Keratinocyte (primary cell): Measurements from ENCODE around the gene MKRN2. TPM values are rescaled to one million over a fixed set of nuclear protein-coding genes. Genes with fewer than 3 reads are reported as not detected.
"Not testable (repeated sequence)": the region's sequence is repeated elsewhere in the genome, so short reads cannot be mapped to it uniquely, and the experiment has no call there.

Experiments
- DNase-seq: peaks from one replicate; pipeline ENCODE4 v3.0.0-alpha.2; 2011; ENCODE audit warnings: low read depth, missing footprints, low spot score
- FAIRE-seq: peaks from 2 replicates; lab custom pipeline; 2011; peaks lifted over from hg19 to GRCh38; lab: Jason Lieb, UNC
- H2AFZ ChIP-seq: 2 replicates; pipeline ENCODE4 v1.6.0; 2012; ENCODE audit warnings: low read length, control low read depth, inconsistent platforms; ENCODE audit not compliant: control insufficient read depth
- H3K27ac ChIP-seq: 2 replicates; pipeline ENCODE4 v1.5.1; 2011; ENCODE audit warnings: low read length; ENCODE audit not compliant: control insufficient read depth, insufficient read depth
- H3K27me3 ChIP-seq: 3 replicates; pipeline ENCODE4 v1.6.0; 2011; ENCODE audit warnings: low read length; ENCODE audit not compliant: control insufficient read depth, insufficient read depth; ENCODE audit errors: extremely low read depth
- H3K36me3 ChIP-seq, 2 experiments: 2 replicates in 1 of 2; 3 replicates in 1 of 2; pipeline ENCODE4 v1.5.1; 2011; ENCODE audit warnings: low read length in 2 of 2, mild to moderate bottlenecking in 1 of 2; ENCODE audit not compliant: control insufficient read depth in 2 of 2, insufficient read depth in 2 of 2; ENCODE audit errors: extremely low read depth in 1 of 2
- H3K4me1 ChIP-seq: 3 replicates; pipeline ENCODE4 v1.5.1; 2011; ENCODE audit warnings: low read length; ENCODE audit not compliant: control insufficient read depth, insufficient read depth; ENCODE audit errors: extremely low read depth
- H3K4me2 ChIP-seq: 3 replicates; pipeline ENCODE4 v1.6.0; 2011; ENCODE audit warnings: low read depth, low read length; ENCODE audit not compliant: control insufficient read depth, insufficient read depth; ENCODE audit errors: extremely low read depth
- H3K4me3 ChIP-seq, 3 experiments: fragments of 200-600 bp in 1 of 3; sonication (generic) in 1 of 3; 2 replicates in 2 of 3; 3 replicates in 1 of 3; pipeline ENCODE4 v1.5.1; 2011 to 2016; ENCODE audit warnings: low read length in 3 of 3, mild to moderate bottlenecking in 3 of 3, control low read depth in 2 of 3, inconsistent platforms in 1 of 3, low read depth in 1 of 3, mixed read lengths in 1 of 3, mixed run types in 1 of 3, moderate library complexity in 1 of 3; ENCODE audit not compliant: control insufficient read depth in 2 of 3, insufficient read depth in 2 of 3; ENCODE audit errors: extremely low read depth in 1 of 3
- H3K79me2 ChIP-seq: 2 replicates; pipeline ENCODE4 v1.6.0; 2012; ENCODE audit warnings: low read length; ENCODE audit not compliant: control insufficient read depth, insufficient read depth
- H3K9ac ChIP-seq: 3 replicates; pipeline ENCODE4 v1.6.0; 2011; ENCODE audit warnings: low read length; ENCODE audit not compliant: control insufficient read depth, insufficient read depth; ENCODE audit errors: extremely low read depth
- H3K9me1 ChIP-seq: 3 replicates; pipeline ENCODE4 v1.6.0; 2011; ENCODE audit warnings: low read length; ENCODE audit not compliant: control insufficient read depth, insufficient read depth; ENCODE audit errors: extremely low read depth
- H3K9me3 ChIP-seq: 2 replicates; pipeline ENCODE4 v1.5.1; 2012; ENCODE audit warnings: low read depth, low read length; ENCODE audit not compliant: control insufficient read depth
- H4K20me1 ChIP-seq: 3 replicates; pipeline ENCODE4 v1.6.0; 2011; ENCODE audit warnings: low read length; ENCODE audit not compliant: control insufficient read depth, insufficient read depth; ENCODE audit errors: extremely low read depth
- CTCF ChIP-seq, 3 experiments: IDR thresholded peaks in 1 of 3; conservative IDR thresholded peaks in 1 of 3; optimal IDR thresholded peaks in 1 of 3; 2 replicates in 2 of 3; 3 replicates in 1 of 3; pipeline versions ENCODE3 to v1.5.1; 2011; ENCODE audit warnings: low read length in 3 of 3, mild to moderate bottlenecking in 3 of 3, moderate library complexity in 2 of 3, control low read depth in 1 of 3, inconsistent platforms in 1 of 3; ENCODE audit not compliant: insufficient read depth in 2 of 3; ENCODE audit errors: extremely low read depth in 1 of 3
- EZH2 ChIP-seq: IDR thresholded peaks from one replicate; pipeline ENCODE4 v1.6.1; 2012; ENCODE audit warnings: inconsistent platforms, mild to moderate bottlenecking, low read length, moderate library complexity
- dilution Hi-C: fragments of 300-500 bp; cut with MboI; formaldehyde crosslinking; loops from one replicate; pipeline ENCODE4 v1.7.0; 2020; ENCODE audit warnings: low sequenced_read_pairs; ENCODE audit not compliant: extremely low pct_ligation_motif_present
- polyA plus RNA-seq, 5 experiments: library from polyadenylated mRNA; depleted of rRNA in 3 of 5; stranded (reverse) in 3 of 5; stranded (forward) in 1 of 5; unstranded in 1 of 5; fragments of >200 nt; gene quantifications; 1 replicate in 1 of 5; 2 replicates in 3 of 5; 3 replicates in 1 of 5; pipeline versions ENCODE4 v1.2.1 to v1.2.3, GENCODE V29; 2011 to 2012; ENCODE audit warnings: missing spikeins in 2 of 5, low read depth in 1 of 5, low replicate concordance in 1 of 5

MKRN2 gene
- polyA plus RNA-seq, 1 donor (not counting 4 experiments of a cell fraction or from before 2014, with no cell fraction given) = 31.8 TPM

- Histone ChIP-seq H4K20me1 (no peaks in the 10 kb centered on the region), H3K4me1 (peaks cover 10% of the 10 kb centered on the region), H2AFZ (no peak overlapping the region), H3K36me3 (peaks cover 3 to 4% of the 10 kb centered on the region in 2 experiments), H3K4me3 (no peak overlapping the region), H3K9me1 (no peaks in the 10 kb centered on the region), H3K79me2 (no peaks in the 10 kb centered on the region), H3K27ac (no peak overlapping the region), H3K9me3 (no peaks in the 10 kb centered on the region), H3K9ac (no peak overlapping the region), H3K27me3 (no peaks in the 10 kb centered on the region), H3K4me2 (no peak overlapping the region)
- no peak for DNase-seq
- TF ChIP-seq EZH2 (no peak), CTCF (optimal IDR thresholded peaks at IDR 0.05 in 1 of 3, IDR thresholded peaks at IDR 0.05 in 1 of 3, conservative IDR thresholded peaks at IDR 0.05 in 1 of 3; ENCODE audit: extremely low read depth in 1 of 3, insufficient read depth in 2 of 3, low read length in 3 of 3) (peak in 1 of 3 experiments; percentile 59)
- dilution Hi-C loops = no loop called here
- no peak for FAIRE-seq
Measured at GRCh38 chr3:12541625-12542024, 15.3 kb upstream of the MKRN2 start.

- H3K9me3 ChIP-seq, H3K27me3 ChIP-seq, dilution Hi-C loops, H3K79me2 ChIP-seq, H3K9ac ChIP-seq, H3K27ac ChIP-seq, FAIRE-seq, H3K4me2 ChIP-seq, H3K9me1 ChIP-seq, DNase-seq, H4K20me1 ChIP-seq, H3K36me3 ChIP-seq, H3K4me3 ChIP-seq, H2AFZ ChIP-seq: not testable (repeated sequence)
- peaks cover 10% of the 10 kb centered on the region for H3K4me1 ChIP-seq
Measured at GRCh38 chr3:12543497-12543896, 13.4 kb upstream of the MKRN2 start.
